Upper lobe of left lung (tissue), 6 donors: Measurements from ENCODE around the gene SCN1B. TPM values are rescaled to one million over a fixed set of nuclear protein-coding genes. Genes with fewer than 3 reads are reported as not detected.

Source experiments
- ATAC-seq, 2 donors: fragments of 200-7000 bp; cut with Tn5 transposase; one replicate each; pipeline ENCODE4 v1.9.1; 2022; ENCODE audit warnings: mild to moderate bottlenecking in 2 of 2, moderate library complexity in 2 of 2; ENCODE audit not compliant: low FRiP score in 2 of 2
- DNase-seq, 2 donors: peaks; one replicate each; pipeline ENCODE4 v3.0.0-alpha.2; 2019 to 2020
- H3K27ac ChIP-seq, 4 donors: fragments of 200-600 bp; sonication (generic); one replicate each; pipeline ENCODE4 v1.5.1; 2016 to 2019
- H3K27me3 ChIP-seq, 4 donors: fragments of 200-600 bp; sonication (generic); one replicate each; pipeline ENCODE4 v1.5.1; 2017 to 2019
- H3K36me3 ChIP-seq, 4 donors: fragments of 200-600 bp; sonication (generic); one replicate each; pipeline ENCODE4 v1.5.1; 2016 to 2019
- H3K4me1 ChIP-seq, 4 donors: fragments of 200-600 bp; sonication (generic); one replicate each; pipeline ENCODE4 v1.5.1; 2018 to 2019
- H3K4me3 ChIP-seq, 4 donors: fragments of 200-600 bp; sonication (generic); one replicate each; pipeline ENCODE4 v1.5.1; 2017 to 2019; ENCODE audit warnings: mild to moderate bottlenecking in 2 of 4, moderate library complexity in 1 of 4
- H3K9me3 ChIP-seq, 4 donors: fragments of 200-600 bp; sonication (generic); one replicate each; pipeline ENCODE4 v1.5.1; 2018 to 2019
- CTCF ChIP-seq, 6 experiments: fragments of 450-650 bp in 4 of 6; fragments of 200-600 bp in 2 of 6; sonication (generic) in 2 of 6; IDR thresholded peaks; one replicate each; pipeline ENCODE4 v1.5.1; 2016 to 2019; ENCODE audit warnings: antibody characterized with exemption in 6 of 6
- EP300 ChIP-seq, 4 donors: sonication (generic); formaldehyde crosslinking; IDR thresholded peaks; one replicate each; pipeline ENCODE4 v1.5.1; 2017; ENCODE audit warnings: antibody characterized with exemption in 4 of 4, control low read depth in 2 of 4
- POLR2A ChIP-seq, 4 donors: fragments of 450-650 bp; IDR thresholded peaks; one replicate each; pipeline ENCODE4 v1.5.1; 2016 to 2017; ENCODE audit warnings: antibody characterized with exemption in 4 of 4, mild to moderate bottlenecking in 2 of 4
- POLR2AphosphoS5 ChIP-seq, 2 donors: sonication (generic); formaldehyde crosslinking; IDR thresholded peaks; one replicate each; pipeline ENCODE4 v1.5.1; 2017; ENCODE audit warnings: antibody characterized with exemption in 2 of 2
- WGBS, 2 donors: methylation state at CpG; one replicate each; pipeline ENCODE4 v1.1.5; 2017 to 2018; 5-methylcytosine and 5-hydroxymethylcytosine counted together
- total RNA-seq, 6 donors: library from RNA; depleted of rRNA in 4 of 6; stranded (reverse); fragments of >200 nt in 4 of 6; gene quantifications; one replicate each; pipeline versions ENCODE4 v1.1.0 to v1.2.1, GENCODE V29; 2016 to 2021
- donor health status: DM: no; HTN: no; CAD: no; lungs with moderate emphysema.
- donor health status: DM: no; HTN: yes; CAD: no; lungs with severe emphysema.

SCN1B gene
- total RNA-seq, 6 donors from 2014 or later: 2.9 to 13.1 (median 6.9) TPM

- Histone ChIP-seq H3K27ac (no peak overlapping the region), H3K4me1 (no peaks in the 10 kb centered on the region), H3K4me3 (no peak overlapping the region), H3K9me3 (no peaks in the 10 kb centered on the region), H3K36me3 (no peaks in the 10 kb centered on the region), H3K27me3 (no peaks in the 10 kb centered on the region)
- ATAC-seq: no peak
- WGBS, 2 donors: 84 to 85% methylated on average over 6 of the region's 6 CpGs
- no peak for TF ChIP-seq POLR2AphosphoS5 (IDR thresholded peaks at IDR 0.05)
- DNase-seq: no peak
These were observed 50.9 kb downstream of the SCN1B start for GRCh38 chr19:35081201-35081600.

GRCh38 chr19:35083691-35084508 lies 53.6 kb downstream of the SCN1B start:
- 81 to 87% methylated on average over 9 to 15 of the region's 15 CpGs for WGBS, 2 donors
- Histone ChIP-seq H3K9me3 (no peaks in the 10 kb centered on the region), H3K4me3 (no peak overlapping the region), H3K27me3 (no peaks in the 10 kb centered on the region), H3K4me1 (no peaks in the 10 kb centered on the region), H3K36me3 (no peaks in the 10 kb centered on the region), H3K27ac (no peak overlapping the region)
- peak in 1 of 2 donors; percentile 62 for DNase-seq
- no peak for ATAC-seq
- no peak for TF ChIP-seq EP300 (IDR thresholded peaks at IDR 0.05)
- TF ChIP-seq CTCF (IDR thresholded peaks at IDR 0.05): no peak
- TF ChIP-seq POLR2AphosphoS5 (IDR thresholded peaks at IDR 0.05): no peak
- no peak for TF ChIP-seq POLR2A (IDR thresholded peaks at IDR 0.05)

GRCh38 chr19:35084509-35084762 lies 54.2 kb downstream of the SCN1B start:
- Histone ChIP-seq H3K36me3 (no peaks in the 10 kb centered on the region), H3K27ac (no peak overlapping the region), H3K4me1 (no peaks in the 10 kb centered on the region), H3K27me3 (no peaks in the 10 kb centered on the region), H3K4me3 (no peak overlapping the region), H3K9me3 (no peaks in the 10 kb centered on the region)
- 92 to 95% methylated on average over 3 of the region's 3 CpGs for WGBS, 2 donors
- DNase-seq: no peak
- no peak for TF ChIP-seq EP300 (IDR thresholded peaks at IDR 0.05)
- TF ChIP-seq CTCF (IDR thresholded peaks at IDR 0.05): no peak
- no peak for TF ChIP-seq POLR2AphosphoS5 (IDR thresholded peaks at IDR 0.05)
- no peak for ATAC-seq

GRCh38 chr19:35085947-35086346 lies 55.7 kb downstream of the SCN1B start:
- H3K4me1 ChIP-seq: peaks cover 7 to 10% (median 9%) of the 10 kb centered on the region in 4 donors
- TF ChIP-seq EP300 (IDR thresholded peaks at IDR 0.05) (no peak), CTCF (IDR thresholded peaks at IDR 0.05) (no peak), POLR2AphosphoS5 (IDR thresholded peaks at IDR 0.05) (no peak), POLR2A (IDR thresholded peaks at IDR 0.05) (no peak)
- H3K27me3 ChIP-seq: no peaks in the 10 kb centered on the region
- H3K27ac ChIP-seq: no peak overlapping the region
- DNase-seq (no peak), ATAC-seq (no peak)
- H3K4me3 ChIP-seq: no peak overlapping the region
- no peaks in the 10 kb centered on the region for H3K9me3 ChIP-seq
- no peaks in the 10 kb centered on the region for H3K36me3 ChIP-seq
- WGBS, 2 donors: 72 to 79% methylated on average over 6 of the region's 6 CpGs

GRCh38 chr19:35086455-35086854 lies 56.2 kb downstream of the SCN1B start:
- H3K4me1 ChIP-seq: peaks cover 8 to 12% (median 9%) of the 10 kb centered on the region in 4 donors
- H3K27ac ChIP-seq: no peak overlapping the region
- no peaks in the 10 kb centered on the region for H3K36me3 ChIP-seq
- 50 to 83% methylated on average over 1 to 7 of the region's 8 CpGs for WGBS, 2 donors
- TF ChIP-seq EP300 (IDR thresholded peaks at IDR 0.05): no peak
- no peak for TF ChIP-seq POLR2AphosphoS5 (IDR thresholded peaks at IDR 0.05)
- TF ChIP-seq POLR2A (IDR thresholded peaks at IDR 0.05): no peak
- no peak for TF ChIP-seq CTCF (IDR thresholded peaks at IDR 0.05)
- ATAC-seq (no peak), DNase-seq (peak in 1 of 2 donors; percentile 54)
- no peaks in the 10 kb centered on the region for H3K27me3 ChIP-seq
- no peak overlapping the region for H3K4me3 ChIP-seq
- no peaks in the 10 kb centered on the region for H3K9me3 ChIP-seq
